IPS DF 4.7 (cell line): Measurements from ENCODE around the gene FAM118B.
"Not testable (repeated sequence)": the region's sequence is repeated elsewhere in the genome, so short reads cannot be mapped to it uniquely, and the experiment has no call there.

Experiments used
- DNase-seq: peaks from one replicate; pipeline ENCODE4 v3.0.0-alpha.2; 2013; ENCODE audit warnings: low spot score; ENCODE audit errors: extremely low read depth

Gene FAM118B

GRCh38 chr11:126268708-126269579 lies 57.4 kb downstream of the FAM118B start, which contains the start of the genes FOXRED1 and SRPRA:
TSS of gene FOXRED1 (plus strand) at chr11:126269154. CDS start at chr11:126269207, 53 bp downstream.
TSS of gene SRPRA (minus strand) at chr11:126268895. CDS start at chr11:126268804, 91 bp downstream.
- DNase-seq: peak; percentile 90

GRCh38 chr11:126277322-126277721 lies 65.7 kb downstream of the FAM118B start:
- no peak for DNase-seq

DNA sequence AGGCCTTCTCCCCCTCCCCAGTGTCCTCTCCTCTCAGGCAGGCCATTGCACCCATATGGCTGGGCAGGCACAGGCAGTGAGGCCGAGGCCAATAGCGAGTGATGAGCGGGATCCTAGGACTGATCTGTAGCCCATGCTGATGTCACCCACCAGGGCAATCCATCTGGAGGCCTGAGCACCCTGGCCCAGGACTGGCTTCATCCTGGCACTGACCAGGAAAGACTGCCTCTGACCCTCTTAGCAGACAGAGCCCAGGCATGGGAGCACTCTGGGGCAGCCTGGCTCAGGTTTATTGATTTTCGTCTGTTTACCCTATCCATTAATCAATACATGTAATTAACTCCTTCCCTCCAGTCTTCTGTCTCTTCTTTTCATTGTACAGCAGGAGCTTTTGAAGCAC lies 66.2 kb downstream of the FAM118B start:
- DNase-seq: no peak

- DNase-seq: no peak
Observed at GRCh38 chr11:126279191-126279590, 67.6 kb downstream of the FAM118B start.

DNA sequence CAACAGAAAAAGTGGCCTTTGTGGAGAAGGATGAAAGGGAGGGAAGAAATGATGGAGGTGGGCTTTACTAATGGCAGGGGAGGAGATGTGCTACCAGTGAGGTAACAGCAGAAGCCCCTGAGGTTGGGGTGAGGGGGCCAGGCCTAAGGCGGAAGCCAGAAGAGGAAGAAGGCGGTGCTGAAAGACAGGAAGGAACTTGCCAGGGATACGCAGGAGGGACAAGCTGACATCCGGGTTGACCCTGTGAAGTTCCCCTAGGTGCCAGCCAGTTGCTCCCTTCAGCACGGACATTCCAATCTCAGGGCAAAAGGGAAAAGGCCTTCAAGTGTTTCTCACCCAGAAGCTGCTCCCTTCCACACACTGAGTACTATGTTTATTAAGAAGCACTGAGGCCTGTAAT lies 69.0 kb downstream of the FAM118B start:
- DNase-seq: no peak

DNA sequence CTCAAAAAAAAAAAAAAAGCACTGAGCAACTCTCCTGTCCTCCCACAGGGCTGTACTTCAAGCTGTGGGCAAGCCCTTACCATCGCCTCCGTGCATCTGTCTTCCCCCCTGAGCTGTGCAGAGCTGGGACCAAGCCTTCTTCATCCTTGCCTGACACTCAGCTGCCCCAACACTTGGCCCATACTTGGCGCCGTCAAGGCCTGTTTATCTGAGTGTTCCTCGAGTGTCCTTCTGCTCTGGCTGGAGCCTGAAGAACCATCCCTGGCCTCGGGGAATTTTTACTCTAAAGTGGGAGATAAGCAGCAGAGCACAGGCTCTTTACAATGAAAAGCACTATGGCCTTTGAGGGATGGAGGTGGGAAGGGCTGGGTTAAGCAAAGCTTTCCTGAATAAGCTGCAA lies 69.7 kb downstream of the FAM118B start:
- no peak for DNase-seq

- DNase-seq: no peak
Observed at GRCh38 chr11:126281666-126282175, 70.1 kb downstream of the FAM118B start.

GRCh38 chr11:126282361-126282735 lies 70.8 kb downstream of the FAM118B start:
- no peak for DNase-seq

GRCh38 chr11:126282736-126283591 lies 71.4 kb downstream of the FAM118B start, which contains the start of gene TIRAP:
TSS of gene TIRAP (plus strand) at chr11:126283093. CDS start at chr11:126290895, 7,802 bp downstream.
- DNase-seq: no peak

- no peak for DNase-seq
Observed at GRCh38 chr11:126284829-126285228, 73.2 kb downstream of the FAM118B start.

DNA sequence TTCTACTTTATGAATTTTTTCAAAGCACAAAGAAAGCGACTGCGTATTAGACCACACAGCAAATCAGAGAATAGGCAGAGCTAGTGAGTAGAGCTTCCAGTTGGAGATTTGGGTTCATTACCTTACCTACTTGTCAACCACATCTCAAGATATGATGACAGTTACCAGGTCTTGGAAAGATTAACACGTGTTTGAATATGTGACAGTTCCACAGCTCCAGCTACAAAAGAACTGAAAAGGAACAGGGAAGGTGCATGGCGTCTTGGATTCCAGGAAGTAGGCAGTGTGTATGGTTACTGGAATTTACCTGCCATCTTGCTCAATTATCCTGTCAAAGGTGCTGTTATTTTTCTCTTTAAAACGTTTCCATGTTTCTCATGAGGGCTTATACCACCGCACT lies 76.7 kb downstream of the FAM118B start:
- DNase-seq: no peak

DNA sequence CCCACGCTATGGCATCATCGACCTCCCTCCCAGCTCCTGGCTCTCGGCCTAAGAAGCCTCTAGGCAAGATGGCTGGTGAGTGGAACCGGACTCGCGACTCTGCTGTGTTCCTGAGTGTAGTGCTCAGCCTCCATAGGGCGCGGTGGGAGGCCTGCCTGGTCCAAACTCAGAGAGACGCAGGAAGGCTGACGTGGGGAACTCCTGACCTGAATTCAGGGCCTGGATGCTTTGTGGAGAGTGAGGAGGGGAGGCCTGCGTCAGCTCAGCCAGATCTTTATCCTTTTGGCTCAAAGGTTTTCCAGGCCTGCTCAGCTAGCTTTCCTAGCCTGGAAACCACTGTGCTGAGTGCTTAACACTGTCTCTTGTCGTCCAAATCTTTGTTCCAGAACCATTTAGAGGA lies 79.3 kb downstream of the FAM118B start:
- DNase-seq: no peak

- DNase-seq: no peak
Observed at GRCh38 chr11:126293726-126294125, 82.1 kb downstream of the FAM118B start.

- no peak for DNase-seq
Observed at GRCh38 chr11:126297004-126297403, 85.4 kb downstream of the FAM118B start.

DNA sequence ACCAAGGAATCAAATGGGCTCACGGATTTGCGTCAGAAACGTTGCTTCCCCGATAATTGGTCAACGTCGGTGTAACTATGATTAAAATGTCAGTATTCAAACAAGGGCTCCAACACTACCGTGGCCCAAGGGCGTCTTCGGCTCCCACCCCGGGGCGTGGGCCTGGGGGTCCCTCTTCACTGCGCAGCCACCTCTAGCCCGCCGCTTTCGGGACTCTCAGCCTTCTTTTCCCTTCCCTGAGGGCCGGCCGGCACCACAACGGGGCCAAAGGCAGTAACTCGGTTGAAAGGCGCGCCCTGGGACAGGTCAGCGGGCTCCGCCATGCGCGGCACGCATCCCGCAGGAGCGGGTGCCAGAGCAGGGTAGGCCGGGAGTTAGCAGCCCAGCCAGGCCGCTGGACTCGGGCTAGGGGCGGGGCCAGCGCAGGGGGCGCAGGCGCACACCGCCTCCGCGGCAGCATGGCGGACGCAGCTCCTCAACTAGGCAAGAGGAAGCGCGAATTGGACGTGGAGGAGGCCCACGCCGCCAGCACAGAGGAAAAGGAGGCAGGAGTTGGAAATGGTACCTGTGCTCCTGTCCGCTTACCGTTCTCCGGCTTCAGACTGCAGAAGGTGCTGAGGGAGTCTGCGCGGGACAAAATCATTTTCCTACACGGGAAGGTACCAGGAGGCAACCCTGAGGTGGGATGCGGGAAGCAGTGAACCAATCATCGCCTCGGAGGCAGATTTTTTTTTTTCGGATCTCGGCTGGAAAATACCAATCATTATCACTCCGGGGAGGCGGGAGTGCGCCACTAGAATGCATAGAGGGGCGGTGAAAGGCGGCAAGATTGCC lies 92.3 kb downstream of the FAM118B start, which contains the start of gene DCPS:
DCPS (plus strand) TSS at position 438 of the 834 bp plus-strand sequence; CDS start at position 459, 21 bp downstream.
- no peak for DNase-seq

DNA sequence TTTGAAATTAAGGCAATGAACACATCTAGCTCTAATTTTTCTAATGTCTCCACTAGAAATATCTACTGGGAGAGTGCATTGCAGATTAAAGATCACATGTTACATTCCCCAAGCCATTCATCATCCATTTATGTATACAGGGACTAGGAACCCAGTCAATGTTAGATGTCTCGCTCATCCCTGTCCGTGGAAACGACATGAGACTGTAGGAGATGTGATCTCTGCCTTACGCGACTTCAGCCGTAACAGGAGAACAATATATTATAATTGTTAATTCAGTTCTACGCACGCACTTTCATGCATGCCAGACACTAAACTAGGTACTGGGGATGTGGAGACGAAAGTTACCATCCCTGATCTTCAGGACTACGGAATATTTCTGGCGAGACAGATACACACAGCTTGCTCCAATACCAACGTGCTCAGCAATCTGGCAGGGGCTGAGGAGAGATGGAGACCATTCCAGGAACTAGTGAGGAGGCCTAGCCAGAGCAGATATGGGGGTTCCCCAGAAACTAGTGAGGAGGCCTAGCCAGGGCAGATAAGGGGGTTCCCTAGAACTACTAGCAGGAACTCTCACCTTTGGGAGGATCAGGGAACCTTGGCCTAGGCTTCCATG lies 93.0 kb downstream of the FAM118B start:
- DNase-seq: no peak

DNA sequence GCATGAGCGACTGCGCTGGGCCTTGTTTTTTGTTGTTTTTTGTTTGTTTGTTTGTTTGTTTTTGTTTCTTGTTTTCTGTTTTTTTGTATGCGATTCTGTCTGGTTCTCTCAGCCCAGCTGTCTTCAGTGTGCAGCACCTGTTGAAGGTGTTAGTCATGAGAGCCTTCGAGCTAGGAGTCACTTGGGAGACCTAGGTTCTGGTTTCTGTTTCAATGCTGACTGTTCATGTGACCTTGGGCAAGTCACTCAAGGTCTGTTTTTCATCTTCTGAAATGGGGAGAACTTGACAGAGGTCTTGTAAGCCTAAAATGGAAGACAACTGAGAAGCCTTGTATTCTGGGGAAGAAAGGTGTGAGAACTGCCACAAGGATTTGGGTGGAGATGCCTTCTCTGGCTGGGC lies 94.1 kb downstream of the FAM118B start:
- no peak for DNase-seq

GRCh38 chr11:126307706-126308105 lies 96.1 kb downstream of the FAM118B start:
- DNase-seq: no peak

- DNase-seq: no peak
Observed at GRCh38 chr11:126308271-126308671, 96.7 kb downstream of the FAM118B start.

- DNase-seq: not testable (repeated sequence)
Observed at GRCh38 chr11:126308771-126309170, 97.2 kb downstream of the FAM118B start.
